OCI-LY7 (cell line): ENCODE results near the gene HDAC4. TPM values are rescaled to one million over a fixed set of nuclear protein-coding genes. Genes with fewer than 3 reads are reported as not detected.

Experiments used
- BruUV-seq: library from RNA; stranded (reverse); fragments of 400-500 nt; replicated peaks from 2 replicates; lab custom pipeline; 2021; lab: Mats Ljungman, UMichigan
- CTCF ChIA-PET: fragments of 300-600 bp; sonication (Branson Sonifier 250); formaldehyde crosslinking; loops from one replicate; lab custom pipeline; 2022; ENCODE audit warnings: antibody characterized with exemption; ENCODE audit not compliant: unreplicated experiment; lab: Charles Lee
- POLR2A ChIA-PET: fragments of 300-600 bp; sonication (Branson Sonifier 250); formaldehyde crosslinking; loops from one replicate; lab custom pipeline; 2022; ENCODE audit warnings: antibody characterized with exemption; lab: Charles Lee
- DNase-seq: peaks from one replicate; pipeline ENCODE4 v3.0.0-alpha.2; 2015; ENCODE audit warnings: low spot score
- H2AFZ ChIP-seq: fragments of 200-600 bp; sonication (generic), shearing (Covaris generic); 2 replicates; pipeline ENCODE4 v1.6.1; 2014; ENCODE audit warnings: mild to moderate bottlenecking, antibody characterized with exemption, low read length, moderate library complexity
- H3K27ac ChIP-seq: fragments of 200-600 bp; sonication (generic); 2 replicates; pipeline ENCODE4 v1.5.1; 2014; ENCODE audit warnings: mixed run types, low read depth, mild to moderate bottlenecking, moderate library complexity, low read length, inconsistent platforms; ENCODE audit not compliant: poor library complexity, severe bottlenecking
- H3K36me3 ChIP-seq: fragments of 200-600 bp; sonication (generic); 2 replicates; pipeline ENCODE4 v1.6.1; 2014; ENCODE audit warnings: mild to moderate bottlenecking, antibody characterized with exemption, low read length, moderate library complexity, mixed read lengths; ENCODE audit not compliant: insufficient read depth
- H3K4me1 ChIP-seq: fragments of 200-600 bp; sonication (generic); 2 replicates; pipeline ENCODE4 v1.5.1; 2014; ENCODE audit warnings: mild to moderate bottlenecking, low read length; ENCODE audit not compliant: insufficient read depth, poor library complexity, severe bottlenecking
- H3K4me2 ChIP-seq: fragments of 200-600 bp; sonication (generic); 2 replicates; pipeline ENCODE4 v1.6.1; 2014; ENCODE audit warnings: mild to moderate bottlenecking, low read length
- H3K4me3 ChIP-seq: fragments of 200-600 bp; sonication (generic); 2 replicates; pipeline ENCODE4 v1.5.1; 2014; ENCODE audit warnings: mild to moderate bottlenecking, low read depth, low read length; ENCODE audit not compliant: poor library complexity, severe bottlenecking
- H3K79me2 ChIP-seq: fragments of 200-600 bp; sonication (generic); 2 replicates; pipeline ENCODE4 v1.6.1; 2016; ENCODE audit warnings: low read depth, mild to moderate bottlenecking, low read length, moderate library complexity, mixed read lengths; ENCODE audit not compliant: insufficient read depth
- H3K9me2 ChIP-seq: fragments of 200-600 bp; sonication (generic); 2 replicates; pipeline ENCODE4 v1.6.1; 2016; ENCODE audit warnings: mild to moderate bottlenecking, low read length, mixed read lengths; ENCODE audit not compliant: insufficient read depth
- H3K9me3 ChIP-seq: fragments of 200-600 bp; sonication (generic); 2 replicates; pipeline ENCODE4 v1.6.1; 2014; ENCODE audit warnings: mild to moderate bottlenecking, mixed run types, low read length, mixed read lengths
- H4K20me1 ChIP-seq: fragments of 200-600 bp; sonication (generic); 2 replicates; pipeline ENCODE4 v1.6.1; 2014; ENCODE audit warnings: mild to moderate bottlenecking, antibody characterized with exemption, low read length, moderate library complexity, mixed read lengths; ENCODE audit not compliant: insufficient read depth
- EZH2phosphoT487 ChIP-seq: fragments of 200-600 bp; sonication (generic); IDR thresholded peaks from 2 replicates; pipeline ENCODE4 v1.6.1; 2018; ENCODE audit warnings: low read depth, borderline replicate concordance, mild to moderate bottlenecking, mixed run types, antibody characterized with exemption, low read length, moderate library complexity, mixed read lengths
- intact Hi-C: fragments of 100-400 bp; cut with micrococcal nuclease; formaldehyde crosslinking; loops from one replicate; pipeline ENCODE4 v1.10.0; 2022; ENCODE audit not compliant: unreplicated experiment
- total RNA-seq, 2 experiments: library from RNA; depleted of rRNA in 1 of 2; stranded (reverse); fragments of >200 nt in 1 of 2; shearing (Covaris generic) in 1 of 2; gene quantifications; 2 replicates each; pipeline ENCODE4 v1.2.3, GENCODE V29; 2014 to 2022
- TF ChIP-seq, protein P1 (sequence below): fragments of 200-600 bp; sonication (generic); conservative IDR thresholded peaks from 2 replicates; pipeline ENCODE4 v1.5.1; 2014; ENCODE audit warnings: mild to moderate bottlenecking, antibody characterized with exemption, low read length, moderate library complexity, mixed read lengths

Gene HDAC4
- total RNA-seq, 2 experiments from 2014 or later: 10.2 to 20.6 TPM

DNA sequence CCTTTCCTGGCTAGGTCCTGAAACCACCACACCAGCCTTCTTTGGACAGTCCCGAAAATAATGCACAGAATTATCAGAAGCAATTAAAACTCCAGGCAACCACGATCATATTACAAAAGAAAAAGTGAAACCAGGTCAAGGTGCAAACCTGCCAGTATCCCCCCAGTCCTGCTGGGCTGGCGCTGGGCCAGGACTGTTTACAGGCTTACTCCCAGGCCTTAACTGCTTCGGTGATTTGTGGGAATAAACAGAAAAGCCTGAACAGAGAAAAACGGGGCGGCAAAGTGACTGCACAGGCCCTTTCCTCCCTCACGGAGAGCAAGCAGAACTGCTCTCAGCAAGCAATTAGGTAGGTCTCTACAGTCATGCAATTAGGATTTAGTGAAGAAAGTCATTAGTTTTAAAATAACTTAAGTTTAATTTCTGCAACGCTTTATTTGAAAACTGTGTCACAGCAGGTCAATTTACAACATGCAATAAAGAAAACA is 1.3 kb downstream of the HDAC4 start:
- Histone ChIP-seq H3K9me3 (no peaks in the 10 kb centered on the region), H3K4me1 (peaks cover 19% of the 10 kb centered on the region), H3K4me3 (peak overlapping the region; percentile 70), H3K79me2 (no peaks in the 10 kb centered on the region; the same call in 1 of the 2 replicates), H3K36me3 (no peaks in the 10 kb centered on the region), H2AFZ (peak overlapping the region; percentile 7; the same call in 1 of the 2 replicates), H4K20me1 (peaks cover 22% of the 10 kb centered on the region), H3K27ac (no peak overlapping the region), H3K4me2 (peak overlapping the region; percentile 89), H3K9me2 (no peaks in the 10 kb centered on the region)
- BruUV-seq: TSS peak; percentile 71
- CTCF ChIA-PET: no interaction called here
- intact Hi-C loops: loop anchor here (2.0 to 5.0 kb wide), 2 partner anchors 29 to 147 kb away; no protein-coding TSS in a partner anchor
- POLR2A ChIA-PET: no interaction called here
- TF ChIP-seq, protein P1, sequence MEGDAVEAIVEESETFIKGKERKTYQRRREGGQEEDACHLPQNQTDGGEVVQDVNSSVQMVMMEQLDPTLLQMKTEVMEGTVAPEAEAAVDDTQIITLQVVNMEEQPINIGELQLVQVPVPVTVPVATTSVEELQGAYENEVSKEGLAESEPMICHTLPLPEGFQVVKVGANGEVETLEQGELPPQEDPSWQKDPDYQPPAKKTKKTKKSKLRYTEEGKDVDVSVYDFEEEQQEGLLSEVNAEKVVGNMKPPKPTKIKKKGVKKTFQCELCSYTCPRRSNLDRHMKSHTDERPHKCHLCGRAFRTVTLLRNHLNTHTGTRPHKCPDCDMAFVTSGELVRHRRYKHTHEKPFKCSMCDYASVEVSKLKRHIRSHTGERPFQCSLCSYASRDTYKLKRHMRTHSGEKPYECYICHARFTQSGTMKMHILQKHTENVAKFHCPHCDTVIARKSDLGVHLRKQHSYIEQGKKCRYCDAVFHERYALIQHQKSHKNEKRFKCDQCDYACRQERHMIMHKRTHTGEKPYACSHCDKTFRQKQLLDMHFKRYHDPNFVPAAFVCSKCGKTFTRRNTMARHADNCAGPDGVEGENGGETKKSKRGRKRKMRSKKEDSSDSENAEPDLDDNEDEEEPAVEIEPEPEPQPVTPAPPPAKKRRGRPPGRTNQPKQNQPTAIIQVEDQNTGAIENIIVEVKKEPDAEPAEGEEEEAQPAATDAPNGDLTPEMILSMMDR: no peak
- no peak for TF ChIP-seq EZH2phosphoT487
- no peak for DNase-seq

DNA sequence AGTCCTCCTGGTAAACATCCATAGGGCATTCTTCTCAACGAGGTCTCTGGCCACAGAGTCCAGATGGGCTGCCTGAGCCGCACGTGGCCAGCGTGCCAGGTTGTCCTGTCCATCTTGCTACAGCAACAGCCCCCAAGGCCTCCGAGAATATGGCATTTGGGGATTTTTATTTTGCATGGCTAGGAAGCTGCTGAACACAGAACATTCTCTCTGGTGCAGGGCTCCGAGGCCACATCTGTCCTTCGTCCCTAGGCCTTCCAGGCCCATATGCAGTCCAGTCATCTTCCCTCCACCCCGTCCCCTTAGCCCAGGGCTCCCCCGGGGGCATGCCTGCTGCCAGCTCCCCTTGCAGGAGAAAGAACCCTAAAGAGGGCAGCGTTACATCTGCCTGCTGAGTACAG is 2.3 kb downstream of the HDAC4 start:
- no TSS peak for BruUV-seq
- no peaks in the 10 kb centered on the region; the same call in 1 of the 2 replicates for H3K79me2 ChIP-seq
- no peak for DNase-seq
- intact Hi-C loops: loop anchor here (2.0 to 5.0 kb wide), 2 partner anchors 28 to 146 kb away; no protein-coding TSS in a partner anchor
- peaks cover 22% of the 10 kb centered on the region for H4K20me1 ChIP-seq
- H3K36me3 ChIP-seq: no peaks in the 10 kb centered on the region
- ChIA-PET CTCF (no interaction called here), POLR2A (no interaction called here)
- TF ChIP-seq, protein P1: no peak
- TF ChIP-seq EZH2phosphoT487: no peak
- H3K9me3 ChIP-seq: no peaks in the 10 kb centered on the region
- no peaks in the 10 kb centered on the region for H3K9me2 ChIP-seq
- H3K4me3 ChIP-seq: no peak overlapping the region
- no peak overlapping the region for H3K4me2 ChIP-seq
- H3K4me1 ChIP-seq: peaks cover 19% of the 10 kb centered on the region
- no peak overlapping the region for H2AFZ ChIP-seq
- no peak overlapping the region for H3K27ac ChIP-seq

DNA sequence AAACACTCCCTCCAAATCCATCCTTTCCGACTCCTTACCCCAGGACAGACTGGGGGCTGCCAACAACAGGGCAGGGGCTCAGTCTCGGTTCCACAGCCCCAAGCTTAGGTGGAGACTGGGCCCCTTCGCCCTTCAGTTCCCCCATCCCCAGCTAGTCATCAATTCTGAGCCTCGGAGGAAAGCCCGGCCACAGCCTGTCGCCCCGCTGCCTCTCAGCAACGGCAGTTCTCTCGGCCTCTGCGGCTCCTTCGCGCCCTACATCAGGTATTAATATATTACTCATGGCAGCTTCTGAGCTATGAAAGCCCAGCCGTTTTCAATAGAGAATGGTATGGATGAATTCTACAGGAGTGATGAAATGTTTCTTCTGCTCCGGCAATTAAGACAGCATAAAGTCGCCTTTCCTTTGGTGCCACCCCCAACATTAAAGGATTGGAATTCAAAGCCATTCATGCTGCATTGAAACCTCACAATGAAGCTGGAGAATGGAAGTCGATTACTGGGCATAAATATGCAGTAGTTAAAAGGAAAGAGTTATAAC is 2.8 kb downstream of the HDAC4 start:
- TF ChIP-seq, protein P1: no peak
- no peak for TF ChIP-seq EZH2phosphoT487
- Histone ChIP-seq H3K9me3 (no peaks in the 10 kb centered on the region), H3K36me3 (no peaks in the 10 kb centered on the region), H3K79me2 (no peaks in the 10 kb centered on the region; the same call in 1 of the 2 replicates), H4K20me1 (peaks cover 22% of the 10 kb centered on the region), H2AFZ (no peak overlapping the region), H3K4me1 (peaks cover 19% of the 10 kb centered on the region), H3K9me2 (no peaks in the 10 kb centered on the region), H3K4me2 (no peak overlapping the region), H3K27ac (no peak overlapping the region), H3K4me3 (no peak overlapping the region)
- ChIA-PET CTCF (no interaction called here), POLR2A (no interaction called here)
- no peak for DNase-seq
- intact Hi-C loops: loop anchor here (1.0 to 5.0 kb wide), 4 partner anchors 27 to 363 kb away; no protein-coding TSS in a partner anchor
- no TSS peak for BruUV-seq
